Measurements from ENCODE around the gene IRGQ. TPM values are rescaled to one million over a fixed set of nuclear protein-coding genes. Genes with fewer than 3 reads are reported as not detected.

Gene IRGQ
- total RNA-seq, 6 experiments from 2014 or later = 9.1 to 18.6 (median 11.0) TPM

GRCh38 chr19:43582495-43582894, 13.4 kb downstream of the IRGQ start:
- H3K27me3 ChIP-seq = no peaks in the 10 kb centered on the region
- H3K9me3 ChIP-seq = no peaks in the 10 kb centered on the region
- DNase-seq (no peak), ATAC-seq (no peak)
- TF ChIP-seq, protein P1, sequence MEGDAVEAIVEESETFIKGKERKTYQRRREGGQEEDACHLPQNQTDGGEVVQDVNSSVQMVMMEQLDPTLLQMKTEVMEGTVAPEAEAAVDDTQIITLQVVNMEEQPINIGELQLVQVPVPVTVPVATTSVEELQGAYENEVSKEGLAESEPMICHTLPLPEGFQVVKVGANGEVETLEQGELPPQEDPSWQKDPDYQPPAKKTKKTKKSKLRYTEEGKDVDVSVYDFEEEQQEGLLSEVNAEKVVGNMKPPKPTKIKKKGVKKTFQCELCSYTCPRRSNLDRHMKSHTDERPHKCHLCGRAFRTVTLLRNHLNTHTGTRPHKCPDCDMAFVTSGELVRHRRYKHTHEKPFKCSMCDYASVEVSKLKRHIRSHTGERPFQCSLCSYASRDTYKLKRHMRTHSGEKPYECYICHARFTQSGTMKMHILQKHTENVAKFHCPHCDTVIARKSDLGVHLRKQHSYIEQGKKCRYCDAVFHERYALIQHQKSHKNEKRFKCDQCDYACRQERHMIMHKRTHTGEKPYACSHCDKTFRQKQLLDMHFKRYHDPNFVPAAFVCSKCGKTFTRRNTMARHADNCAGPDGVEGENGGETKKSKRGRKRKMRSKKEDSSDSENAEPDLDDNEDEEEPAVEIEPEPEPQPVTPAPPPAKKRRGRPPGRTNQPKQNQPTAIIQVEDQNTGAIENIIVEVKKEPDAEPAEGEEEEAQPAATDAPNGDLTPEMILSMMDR (IDR thresholded peaks at IDR 0.05) = no peak
- TF ChIP-seq POLR2A (IDR thresholded peaks at IDR 0.05) = no peak
- no peaks in the 10 kb centered on the region for H3K36me3 ChIP-seq
- intact Hi-C loops (cut with DNase I) = no loop called here
- no peak overlapping the region for H3K4me3 ChIP-seq
- WGBS (ENCODE audit: insufficient coverage, low coverage, low lambda C conversion rate, missing lambda C conversion rate) = 67% methylated on average over 1 of the region's 2 CpGs
- no peak overlapping the region for H3K27ac ChIP-seq
- H3K4me1 ChIP-seq = peaks cover 0 to 12% (median 4%) of the 10 kb centered on the region in 4 donors

- ATAC-seq (no peak), DNase-seq (no peak)
- Histone ChIP-seq H3K4me1 (peaks cover 0 to 12% (median 4%) of the 10 kb centered on the region in 4 donors), H3K27me3 (no peaks in the 10 kb centered on the region), H3K27ac (no peak overlapping the region), H3K36me3 (no peaks in the 10 kb centered on the region), H3K4me3 (no peak overlapping the region), H3K9me3 (no peaks in the 10 kb centered on the region)
- intact Hi-C loops (cut with DNase I) = no loop called here
- WGBS (ENCODE audit: insufficient coverage, low coverage, low lambda C conversion rate, missing lambda C conversion rate) = 49% methylated on average over 6 of the region's 7 CpGs
- no peak for TF ChIP-seq POLR2A (IDR thresholded peaks at IDR 0.05)
- TF ChIP-seq, protein P1 (IDR thresholded peaks at IDR 0.05) = no peak
These were observed 14.5 kb downstream of the IRGQ start for GRCh38 chr19:43581467-43581866.

DNA sequence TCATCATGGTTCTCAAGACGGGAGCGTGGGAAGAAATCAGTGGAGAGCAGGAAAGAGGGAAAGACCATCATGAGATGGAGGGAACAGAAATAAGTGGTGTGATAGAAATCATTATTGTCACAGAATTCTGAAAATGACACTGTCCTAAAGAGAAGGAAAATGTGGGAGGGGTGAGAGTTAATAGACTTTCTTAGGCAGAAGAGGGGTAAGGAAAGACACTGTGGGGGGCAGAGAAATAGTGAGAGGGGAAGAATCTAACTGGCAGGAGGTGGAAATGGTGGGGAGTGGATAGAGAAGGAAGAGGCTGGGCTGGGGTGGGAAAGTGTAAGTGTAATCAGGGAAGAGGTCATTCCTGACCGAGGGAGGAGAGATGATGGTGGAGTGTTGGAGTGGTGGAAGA, 17.1 kb downstream of the IRGQ start:
- DNase-seq (no peak), ATAC-seq (no peak)
- Histone ChIP-seq H3K4me3 (no peak overlapping the region), H3K9me3 (no peaks in the 10 kb centered on the region), H3K36me3 (no peaks in the 10 kb centered on the region), H3K4me1 (peaks cover 0 to 7% (median 2%) of the 10 kb centered on the region in 4 donors), H3K27me3 (no peaks in the 10 kb centered on the region), H3K27ac (no peak overlapping the region)
- WGBS (ENCODE audit: insufficient coverage, low coverage, low lambda C conversion rate, missing lambda C conversion rate) = 91% methylated on average over 3 of the region's 3 CpGs
- TF ChIP-seq, protein P1 (IDR thresholded peaks at IDR 0.05) = no peak
- no peak for TF ChIP-seq POLR2A (IDR thresholded peaks at IDR 0.05)
- intact Hi-C loops (cut with DNase I) = no loop called here

DNA sequence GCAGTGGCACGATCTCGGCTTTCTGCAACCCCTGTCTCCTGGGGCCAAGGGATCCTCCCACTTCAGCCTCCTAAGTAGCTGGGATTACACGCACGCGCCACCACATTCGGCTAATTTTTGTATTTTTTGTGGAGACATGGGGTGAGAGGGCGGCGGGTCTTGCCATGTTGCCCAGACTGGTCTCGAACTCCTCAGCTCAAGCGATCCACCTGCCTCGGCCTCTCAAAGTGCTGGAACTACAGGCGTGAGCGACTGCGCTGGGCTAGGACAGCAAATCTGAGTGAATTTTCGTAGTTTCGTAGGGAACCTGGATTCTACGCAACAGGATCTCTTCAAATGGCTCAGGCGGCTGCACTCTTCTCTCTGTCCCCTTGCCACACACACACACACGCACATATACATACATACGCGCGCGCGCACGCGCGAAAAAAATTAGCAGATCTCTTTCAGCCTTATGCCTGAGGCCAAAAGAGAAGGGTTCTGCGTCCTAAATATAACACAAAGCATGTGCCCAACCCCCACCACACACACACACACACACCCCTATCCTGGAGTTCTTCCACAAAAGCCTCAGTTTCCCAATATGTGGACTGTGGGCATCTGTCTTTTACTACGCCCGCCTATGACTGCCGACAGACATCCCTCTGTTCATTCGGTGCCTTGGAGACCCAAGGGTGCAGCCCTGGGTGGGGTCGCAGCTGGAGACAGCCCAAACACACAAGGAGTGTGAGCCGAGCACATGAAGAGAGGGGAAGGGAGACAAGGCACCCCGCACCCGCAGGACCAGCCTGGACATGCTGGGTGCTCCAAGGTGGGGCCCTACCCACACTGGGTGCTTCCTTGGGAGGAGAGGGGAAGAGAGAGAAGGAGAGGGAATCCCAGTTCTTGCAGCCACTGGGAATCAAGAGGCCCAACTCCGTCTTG, 19.7 kb downstream of the IRGQ start:
- no peak for DNase-seq
- peak overlapping the region in 1 of 3 donors; percentile 50 for H3K27ac ChIP-seq
- intact Hi-C loops (cut with DNase I) = no loop called here
- H3K9me3 ChIP-seq = no peaks in the 10 kb centered on the region
- H3K36me3 ChIP-seq = no peaks in the 10 kb centered on the region
- peaks cover 0 to 7% (median 2%) of the 10 kb centered on the region in 4 donors for H3K4me1 ChIP-seq
- TF ChIP-seq, protein P1 (IDR thresholded peaks at IDR 0.05) = no peak
- TF ChIP-seq POLR2A (IDR thresholded peaks at IDR 0.05) = no peak
- H3K27me3 ChIP-seq = no peaks in the 10 kb centered on the region
- ATAC-seq = no peak
- peak overlapping the region; percentile 18 to 77 (median 69) for H3K4me3 ChIP-seq
- WGBS (ENCODE audit: insufficient coverage, low coverage, low lambda C conversion rate, missing lambda C conversion rate) = 64% methylated on average over 18 of the region's 37 CpGs
